Stimulated activated CD4-positive, alpha-beta T cell treated with anti-CD3 and anti-CD28 coated beads, Interleukin-12 subunit alpha, Interleukin-12 subunit beta, amount 100 ng/mL, for 24 hours (primary cell): ENCODE data around the gene ANKRD30B.
"Not testable (repeated sequence)": the region's sequence is repeated elsewhere in the genome, so short reads cannot be mapped to it uniquely, and the experiment has no call there.

Experiments used
- DNase-seq, 2 experiments: peaks; one replicate each; pipeline ENCODE4 v3.0.0-alpha.2; 2020; ENCODE audit warnings: low read depth in 2 of 2

The ANKRD30B gene

GRCh38 chr18:14851533-14851932 is 103.6 kb downstream of the ANKRD30B start:
- DNase-seq = not testable (repeated sequence)

- DNase-seq = not testable (repeated sequence)
Observed at GRCh38 chr18:14855634-14856033, 107.7 kb downstream of the ANKRD30B start.

- not testable (repeated sequence) for DNase-seq
Observed at GRCh38 chr18:14856256-14856655, 108.3 kb downstream of the ANKRD30B start.

GRCh38 chr18:14858514-14858913 is 110.5 kb downstream of the ANKRD30B start:
- DNase-seq = not testable (repeated sequence)

- DNase-seq = not testable (repeated sequence)
Observed at GRCh38 chr18:14859995-14860394, 112.0 kb downstream of the ANKRD30B start.

- not testable (repeated sequence) for DNase-seq
Observed at GRCh38 chr18:14866426-14866825, 118.5 kb downstream of the ANKRD30B start.

- DNase-seq = not testable (repeated sequence)
Observed at GRCh38 chr18:14867988-14868387, 120.0 kb downstream of the ANKRD30B start.

- not testable (repeated sequence) for DNase-seq
Observed at GRCh38 chr18:14868825-14869224, 120.9 kb downstream of the ANKRD30B start.

- not testable (repeated sequence) for DNase-seq
Observed at GRCh38 chr18:14878826-14879225, 130.9 kb downstream of the ANKRD30B start.

GRCh38 chr18:14900435-14900834 is 152.5 kb downstream of the ANKRD30B start:
- no peak for DNase-seq
